Mononuclear cell (primary cell): Measurements from ENCODE around the gene TOPBP1. TPM values are rescaled to one million over a fixed set of nuclear protein-coding genes. Genes with fewer than 3 reads are reported as not detected.
A peak's percentile ranks its signal among the peaks of the same experiment; 100 is the strongest.

Experiments
- H3K27me3 ChIP-seq: 2 replicates; pipeline ENCODE4 v1.6.0; 2011; ENCODE audit warnings: low read length, control low read depth; ENCODE audit not compliant: insufficient read depth
- H3K4me1 ChIP-seq: 2 replicates; pipeline ENCODE4 v1.5.1; 2011; ENCODE audit warnings: mild to moderate bottlenecking, low read length, control low read depth; ENCODE audit not compliant: insufficient read depth
- H3K4me3 ChIP-seq: 2 replicates; pipeline ENCODE4 v1.5.1; 2011; ENCODE audit warnings: mild to moderate bottlenecking, low read length, moderate library complexity
- H3K9me3 ChIP-seq: 2 replicates; pipeline ENCODE4 v1.5.1; 2011; ENCODE audit warnings: low read depth, mild to moderate bottlenecking, control low read depth, low read length
- total RNA-seq: library from RNA; depleted of rRNA; stranded (reverse); fragments of >200 nt; gene quantifications from one replicate; pipeline ENCODE4 v1.2.3, GENCODE V29; 2012

The TOPBP1 gene
- 77.0 TPM for total RNA-seq

- H3K27me3 ChIP-seq, result no peaks in the 10 kb centered on the region
- H3K9me3 ChIP-seq, result no peaks in the 10 kb centered on the region
- H3K4me3 ChIP-seq, result peak within 1 kb of the TSS; percentile 95
- H3K4me1 ChIP-seq, result peaks cover 36% of the 10 kb centered on the region
Measured at GRCh38 chr3:133661454-133662277, at the start of gene TOPBP1. TSS of gene TOPBP1 (minus strand) at chr3:133661941. CDS start at chr3:133661127, 814 bp downstream.

- Histone ChIP-seq H3K4me1 (no peaks in the 10 kb centered on the region), H3K9me3 (no peaks in the 10 kb centered on the region), H3K4me3 (no peak overlapping the region), H3K27me3 (no peaks in the 10 kb centered on the region)
Measured at GRCh38 chr3:133711013-133711412, 49.3 kb upstream of the TOPBP1 start.

DNA sequence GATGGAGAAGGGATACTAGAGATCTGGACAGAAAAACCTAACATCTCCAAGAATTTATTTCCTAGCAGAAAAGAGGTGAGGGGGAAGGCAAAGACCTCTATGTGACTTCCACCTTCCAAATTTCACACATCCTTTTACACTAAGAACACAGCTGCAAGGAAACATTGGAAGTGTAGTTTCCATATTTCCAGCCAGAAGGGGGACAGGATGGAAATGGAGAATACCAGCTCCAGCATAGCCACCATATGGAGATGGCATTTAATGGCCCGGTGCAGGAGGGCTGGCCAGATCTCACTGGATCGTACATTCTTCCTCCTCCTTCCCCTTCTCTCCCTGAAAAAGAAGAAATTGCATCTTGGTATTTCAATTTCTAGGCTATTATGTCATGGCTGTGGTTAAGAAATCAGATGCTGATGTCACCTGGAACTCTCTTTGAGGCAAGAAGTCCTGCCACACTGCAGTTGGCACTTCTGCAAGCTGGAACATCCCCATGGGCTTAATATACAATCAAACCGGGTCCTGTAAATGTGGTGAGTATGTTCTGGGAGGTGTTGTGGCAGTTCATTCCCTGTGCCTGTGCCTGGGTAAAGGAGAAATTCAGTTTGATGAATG lies 47.5 kb upstream of the TOPBP1 start:
- H3K9me3 ChIP-seq, result no peaks in the 10 kb centered on the region

DNA sequence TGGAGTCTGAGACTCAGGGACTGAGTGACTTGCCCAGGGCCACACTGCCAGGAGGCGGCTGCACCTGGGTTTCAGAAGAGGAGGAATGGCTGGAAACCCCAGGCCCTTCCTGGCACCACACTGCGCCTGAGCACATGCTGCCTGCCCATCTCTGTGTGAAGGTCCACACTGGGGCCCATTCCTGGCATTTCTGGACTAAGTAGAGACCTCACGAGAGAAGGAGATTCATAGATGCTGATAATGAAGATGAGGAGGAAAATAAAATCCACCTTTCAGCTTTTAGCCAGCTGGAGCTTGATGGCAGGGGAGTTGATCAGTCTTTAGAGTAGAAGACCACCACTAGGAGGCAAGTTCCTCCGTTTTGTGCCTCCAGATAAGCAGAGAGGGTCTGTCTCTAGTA lies 44.3 kb upstream of the TOPBP1 start:
- no peaks in the 10 kb centered on the region for H3K9me3 ChIP-seq
- no peak overlapping the region for H3K4me3 ChIP-seq
- no peaks in the 10 kb centered on the region for H3K27me3 ChIP-seq
- no peaks in the 10 kb centered on the region for H3K4me1 ChIP-seq

More for the DNA sequence above, 47.5 kb upstream of the TOPBP1 start:
- no peaks in the 10 kb centered on the region for H3K4me1 ChIP-seq
- H3K4me3 ChIP-seq, result no peak overlapping the region
- no peaks in the 10 kb centered on the region for H3K27me3 ChIP-seq

DNA sequence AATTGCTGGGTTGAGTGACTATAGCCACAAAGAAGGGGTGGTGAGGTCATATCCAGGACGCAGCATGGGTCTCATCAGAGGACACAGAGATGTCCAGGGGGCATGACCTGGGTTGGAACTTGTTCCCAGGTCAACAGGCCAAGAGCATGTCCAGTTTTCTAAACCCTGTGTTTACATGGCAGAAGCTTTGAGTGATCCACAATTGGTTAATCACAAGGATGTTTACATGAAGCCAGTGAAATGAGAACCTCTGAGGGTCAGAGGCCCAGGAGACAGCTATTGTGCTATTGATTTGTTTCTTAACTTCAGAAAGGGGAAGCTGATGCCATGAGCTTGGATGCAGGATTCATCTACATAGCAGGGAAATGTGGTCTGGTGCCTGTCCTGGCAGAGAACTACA lies 42.2 kb upstream of the TOPBP1 start:
- no peaks in the 10 kb centered on the region for H3K4me1 ChIP-seq
- no peaks in the 10 kb centered on the region for H3K27me3 ChIP-seq
- H3K4me3 ChIP-seq, result no peak overlapping the region

DNA sequence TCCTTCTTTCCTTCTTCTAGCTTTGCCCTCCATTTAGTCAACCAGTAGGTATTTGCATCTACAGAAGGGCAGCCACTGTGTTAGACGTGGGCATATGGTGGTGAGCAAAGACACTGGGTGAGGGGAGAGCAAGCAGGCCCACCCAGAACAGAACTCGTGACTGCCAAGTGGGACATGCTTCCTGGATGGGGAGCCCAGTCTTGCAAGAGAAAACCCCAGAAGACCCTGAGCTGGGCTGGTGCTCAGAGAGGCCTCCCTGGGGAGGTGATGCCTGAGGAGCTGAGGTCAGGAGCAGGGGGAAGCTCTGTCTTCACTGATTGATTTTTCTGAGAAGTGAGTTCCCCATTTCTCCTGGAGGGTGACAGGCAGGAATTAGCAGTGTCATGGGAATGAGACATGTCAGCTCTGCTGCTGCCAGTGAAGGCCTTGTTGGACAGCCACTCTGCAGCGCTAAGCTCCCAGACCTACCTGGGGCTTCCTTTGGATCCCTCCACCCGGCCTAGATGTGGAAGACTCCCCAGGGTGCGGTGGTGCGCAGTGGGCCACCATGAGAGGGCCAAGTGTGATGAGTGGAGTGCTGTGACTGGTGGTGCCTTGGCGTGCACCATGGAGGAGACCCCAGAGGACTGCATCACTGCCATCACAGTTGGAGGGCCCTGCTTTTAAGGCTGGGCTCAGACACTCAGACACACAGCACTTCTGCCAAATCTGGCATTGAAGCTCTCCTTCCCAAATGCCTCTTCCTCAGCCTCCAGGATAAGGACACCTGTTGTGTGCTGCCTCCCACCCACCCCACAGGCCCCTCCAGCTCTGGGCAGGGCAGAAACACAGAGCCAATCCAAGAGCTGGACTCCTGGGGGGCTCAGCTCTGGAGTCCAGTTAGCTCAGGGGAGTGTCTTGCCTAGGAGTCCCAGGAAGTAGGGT lies 40.0 kb upstream of the TOPBP1 start:
- H3K27me3 ChIP-seq, result no peaks in the 10 kb centered on the region
- no peaks in the 10 kb centered on the region for H3K4me1 ChIP-seq
- no peak overlapping the region for H3K4me3 ChIP-seq
- H3K9me3 ChIP-seq, result no peaks in the 10 kb centered on the region

More for the DNA sequence above, 42.2 kb upstream of the TOPBP1 start:
- no peaks in the 10 kb centered on the region for H3K9me3 ChIP-seq

DNA sequence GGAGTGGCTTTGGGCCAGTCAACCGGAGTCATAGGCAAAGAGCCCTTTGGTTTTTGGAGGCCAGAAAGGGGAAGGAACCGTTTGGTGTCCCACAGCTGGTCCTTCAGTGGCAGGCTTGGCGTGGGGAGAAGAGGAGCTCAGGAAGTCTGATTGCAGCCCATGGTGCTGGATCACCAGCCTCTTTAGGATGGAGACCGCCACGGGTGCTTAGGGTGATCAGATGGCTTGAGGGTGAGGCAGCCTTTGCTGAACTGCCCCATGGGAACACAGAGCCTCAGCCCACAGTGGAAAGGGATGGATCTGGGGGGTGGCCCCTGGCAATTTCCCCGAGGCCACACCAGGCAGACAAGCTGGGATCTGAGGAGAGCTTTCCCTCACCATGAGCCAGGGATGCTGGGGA lies 38.6 kb upstream of the TOPBP1 start:
- no peaks in the 10 kb centered on the region for H3K27me3 ChIP-seq
- no peak overlapping the region for H3K4me3 ChIP-seq

GRCh38 chr3:133699903-133700302 lies 38.2 kb upstream of the TOPBP1 start:
- Histone ChIP-seq H3K9me3 (no peaks in the 10 kb centered on the region), H3K4me3 (no peak overlapping the region), H3K27me3 (no peaks in the 10 kb centered on the region), H3K4me1 (no peaks in the 10 kb centered on the region)

More for the DNA sequence above, 38.6 kb upstream of the TOPBP1 start:
- H3K4me1 ChIP-seq, result no peaks in the 10 kb centered on the region
- H3K9me3 ChIP-seq, result no peaks in the 10 kb centered on the region

DNA sequence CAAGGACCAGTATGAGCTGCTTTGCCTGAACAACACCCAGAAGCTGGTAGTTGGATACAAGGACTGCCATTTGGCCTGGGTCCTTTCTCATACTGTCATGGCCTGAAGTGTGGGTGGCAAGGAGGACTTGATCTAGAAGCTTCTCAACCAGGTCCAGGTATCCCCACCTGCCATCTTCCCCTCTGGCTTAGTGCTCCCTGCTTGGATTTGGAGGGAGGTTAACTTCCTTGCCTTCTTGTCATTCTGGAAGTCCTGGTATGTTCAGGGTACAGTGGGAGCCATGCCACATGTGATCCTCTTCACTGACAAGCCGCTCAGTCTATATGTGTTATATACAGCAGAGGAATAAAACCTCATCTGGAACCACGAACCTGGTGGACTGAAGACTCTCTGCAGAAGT lies 37.7 kb upstream of the TOPBP1 start:
- H3K27me3 ChIP-seq, result no peaks in the 10 kb centered on the region
- H3K4me1 ChIP-seq, result no peaks in the 10 kb centered on the region
- H3K9me3 ChIP-seq, result no peaks in the 10 kb centered on the region
- no peak overlapping the region for H3K4me3 ChIP-seq

- H3K9me3 ChIP-seq, result no peaks in the 10 kb centered on the region
- H3K4me1 ChIP-seq, result no peaks in the 10 kb centered on the region
- H3K4me3 ChIP-seq, result no peak overlapping the region
- no peaks in the 10 kb centered on the region for H3K27me3 ChIP-seq
Measured at GRCh38 chr3:133697960-133698359, 36.2 kb upstream of the TOPBP1 start.

DNA sequence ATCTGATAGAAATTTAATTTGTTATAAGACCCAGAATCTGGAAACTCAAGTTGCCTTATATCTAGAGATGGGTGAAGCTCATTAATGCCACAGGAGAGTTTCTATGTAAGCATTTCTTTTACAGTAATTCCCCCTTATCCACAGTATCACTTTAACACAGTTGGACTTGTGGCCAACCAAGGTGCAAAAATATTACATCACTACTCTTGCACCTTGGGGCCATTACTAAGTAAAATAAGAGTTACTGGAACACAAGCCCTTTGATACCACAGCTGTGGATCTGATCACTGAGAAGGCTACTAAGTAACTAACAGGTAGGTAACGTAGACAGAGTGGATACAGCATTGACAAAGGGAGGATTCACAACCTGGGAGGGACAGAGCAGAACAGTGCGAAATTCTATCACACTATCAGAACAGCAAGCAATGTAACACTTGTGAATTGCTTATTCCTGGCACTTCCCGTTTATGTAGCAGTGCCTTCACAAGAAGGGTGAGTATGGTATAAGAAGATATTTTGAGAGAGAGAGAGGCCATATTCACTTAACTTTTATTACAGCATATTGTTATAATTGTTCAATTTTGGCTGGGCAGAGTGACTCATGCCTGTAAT lies 33.9 kb upstream of the TOPBP1 start:
- Histone ChIP-seq H3K27me3 (no peaks in the 10 kb centered on the region), H3K9me3 (no peaks in the 10 kb centered on the region), H3K4me1 (no peaks in the 10 kb centered on the region), H3K4me3 (no peak overlapping the region)

DNA sequence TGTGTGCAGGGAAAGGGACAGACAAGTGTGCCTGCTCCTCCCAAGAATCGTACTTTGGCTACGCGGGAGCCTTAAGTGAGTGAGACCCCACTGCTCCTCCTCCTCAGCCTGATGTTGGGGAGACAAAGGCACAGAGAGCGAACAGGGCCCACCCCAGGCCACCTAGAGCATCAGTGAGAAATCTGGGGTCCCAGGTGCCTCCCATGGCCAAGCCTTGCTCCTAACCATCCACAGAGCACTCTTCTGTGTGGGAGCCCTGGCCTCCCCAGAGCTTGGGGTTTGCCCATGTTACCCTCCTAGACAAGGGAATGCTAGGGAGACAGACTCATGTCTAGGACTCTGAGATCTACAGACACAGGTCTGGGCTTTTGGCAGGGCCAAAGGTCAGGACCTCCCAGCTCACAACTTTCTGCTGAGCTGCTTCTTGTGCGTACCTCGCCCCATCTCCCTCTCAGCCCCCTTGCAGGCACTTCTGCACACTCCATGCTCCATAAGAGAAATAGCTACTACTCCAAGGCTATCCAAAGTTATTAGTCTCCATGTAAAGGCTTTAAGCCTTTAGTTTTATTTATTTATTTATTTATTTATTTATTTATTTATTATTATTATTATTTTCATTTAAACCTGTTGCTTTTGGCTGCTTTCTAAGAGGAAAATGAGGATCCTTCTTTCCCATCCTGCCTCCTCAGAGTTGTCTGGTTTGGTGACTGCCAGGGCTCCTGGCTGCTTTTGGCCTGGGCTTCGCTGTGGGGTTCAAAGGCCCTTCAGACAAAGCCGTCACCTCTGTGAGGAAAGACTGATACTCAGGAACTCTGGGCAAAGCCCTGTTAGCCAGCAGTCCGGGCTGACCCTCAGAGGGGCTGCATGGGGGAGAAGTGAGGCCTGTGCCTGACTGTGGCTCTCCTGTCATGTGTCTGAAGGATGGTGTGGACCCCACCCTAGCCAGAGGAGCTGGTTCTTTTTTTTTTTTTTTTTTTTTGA lies 32.8 kb upstream of the TOPBP1 start:
- Histone ChIP-seq H3K27me3 (no peaks in the 10 kb centered on the region), H3K4me3 (no peak overlapping the region), H3K9me3 (no peaks in the 10 kb centered on the region), H3K4me1 (no peaks in the 10 kb centered on the region)

DNA sequence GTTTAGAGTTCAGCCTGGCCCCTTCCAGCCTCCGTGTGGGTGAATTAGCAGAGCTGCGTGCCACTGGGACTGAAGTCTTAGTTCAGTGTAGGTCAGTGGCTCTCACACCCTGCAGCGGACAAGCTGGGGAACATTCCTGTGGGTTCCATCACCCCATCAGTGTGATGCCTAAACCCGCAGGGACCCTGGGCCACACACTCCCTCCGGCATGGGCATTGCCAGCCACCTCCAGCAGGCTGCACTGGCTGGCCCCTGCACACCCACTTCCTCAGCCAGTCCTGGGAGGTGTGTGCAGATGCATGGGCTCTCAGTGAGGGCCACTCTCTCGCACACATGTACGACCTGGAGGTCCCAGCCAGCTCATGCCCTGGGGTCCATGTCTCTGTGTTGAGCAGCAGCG lies 32.1 kb upstream of the TOPBP1 start:
- no peak overlapping the region for H3K4me3 ChIP-seq
- H3K4me1 ChIP-seq, result no peaks in the 10 kb centered on the region
- H3K9me3 ChIP-seq, result no peaks in the 10 kb centered on the region
- H3K27me3 ChIP-seq, result no peaks in the 10 kb centered on the region

- no peaks in the 10 kb centered on the region for H3K4me1 ChIP-seq
- H3K9me3 ChIP-seq, result no peaks in the 10 kb centered on the region
- no peak overlapping the region for H3K4me3 ChIP-seq
- H3K27me3 ChIP-seq, result no peaks in the 10 kb centered on the region
Measured at GRCh38 chr3:133692759-133693158, 31.0 kb upstream of the TOPBP1 start.
